K562 (cell line): ENCODE data around the gene TECPR2. TPM values are rescaled to one million over a fixed set of nuclear protein-coding genes. Genes with fewer than 3 reads are reported as not detected.
A peak's percentile ranks its signal among the peaks of the same experiment; 100 is the strongest.

ENCODE experiments used
- ATAC-seq: fragments of 200-7000 bp; cut with Tn5 transposase; 3 replicates; pipeline ENCODE4 v1.9.1; 2020; ENCODE audit warnings: moderate library complexity
- BruUV-seq: library from RNA; stranded (reverse); fragments of 400-500 nt; replicated peaks from 2 replicates; lab custom pipeline; 2021; lab: Mats Ljungman, UMichigan
- CTCF ChIA-PET: fragments of 300-600 bp; formaldehyde crosslinking; extraction: SDS; loops from one replicate; lab custom pipeline; 2021; ENCODE audit warnings: low intra/inter-chr PET ratio; lab: Yijun Ruan, JAX
- POLR2A ChIA-PET: fragments of 300-600, 350-650 bp; sonication (Branson Sonifier 250); formaldehyde crosslinking; extraction: SDS; loops from one replicate; lab custom pipeline; 2021; ENCODE audit warnings: antibody characterized with exemption, inconsistent platforms; lab: Yijun Ruan, JAX
- DNase-seq, 4 experiments: peaks; one replicate each; pipeline versions ENCODE4 v3.0.0 to v3.0.0-alpha.2; 2011 to 2018; ENCODE audit warnings: low spot score in 3 of 4, mixed read lengths in 3 of 4; ENCODE audit errors: extremely low read depth in 1 of 4
- FAIRE-seq: peaks from 2 replicates; lab custom pipeline; 2011; peaks lifted over from hg19 to GRCh38; lab: Jason Lieb, UNC
- H2AFZ ChIP-seq: 2 replicates; pipeline ENCODE4 v1.6.0; 2011; ENCODE audit warnings: low read depth, low read length, control low read depth, inconsistent platforms
- H3K27ac ChIP-seq: fragments of 200-600 bp; 3 replicates; pipeline ENCODE4 v1.8.0; 2011; ENCODE audit warnings: low read depth, mild to moderate bottlenecking, control low read depth, inconsistent platforms, low read length, moderate library complexity, mixed read lengths; ENCODE audit errors: extremely low read depth
- H3K27me3 ChIP-seq, 2 experiments: fragments of 300-600 bp in 1 of 2; 2 replicates in 1 of 2; 3 replicates in 1 of 2; pipeline versions ENCODE4 v1.6.0 to v1.8.0; 2011; ENCODE audit warnings: inconsistent platforms in 2 of 2, low read length in 2 of 2, mild to moderate bottlenecking in 1 of 2, mixed read lengths in 1 of 2, moderate library complexity in 1 of 2; ENCODE audit not compliant: control insufficient read depth in 2 of 2, insufficient read depth in 2 of 2
- H3K36me3 ChIP-seq: fragments of 300-600 bp; 3 replicates; pipeline ENCODE4 v1.8.0; 2011; ENCODE audit warnings: mild to moderate bottlenecking, low read length, inconsistent platforms; ENCODE audit not compliant: control insufficient read depth, insufficient read depth
- H3K4me1 ChIP-seq, 2 experiments: fragments of 200-600 bp in 1 of 2; replicated peaks in 1 of 2; 2 replicates in 1 of 2; 3 replicates in 1 of 2; pipeline versions ENCODE4 v1.5.1 to v1.8.0; 2011; ENCODE audit warnings: inconsistent platforms in 2 of 2, low read length in 2 of 2, mild to moderate bottlenecking in 1 of 2, mixed read lengths in 1 of 2, moderate library complexity in 1 of 2; ENCODE audit not compliant: control insufficient read depth in 2 of 2, insufficient read depth in 2 of 2
- H3K4me2 ChIP-seq: 2 replicates; pipeline ENCODE4 v1.6.1; 2011; ENCODE audit warnings: low read length, control low read depth, inconsistent platforms, mixed read lengths; ENCODE audit not compliant: insufficient read depth
- H3K4me3 ChIP-seq: fragments of 200-600 bp; sonication (generic), shearing (Covaris generic); 2 replicates; pipeline ENCODE4 v1.5.1; 2016; ENCODE audit warnings: control low read depth, inconsistent platforms
- H3K79me2 ChIP-seq: fragments of 200-600 bp; 3 replicates; pipeline ENCODE4 v1.8.0; 2011; ENCODE audit warnings: low read length, inconsistent platforms; ENCODE audit not compliant: control insufficient read depth, insufficient read depth
- H3K9ac ChIP-seq, 2 experiments: 2 replicates each; pipeline versions ENCODE4 v1.6.0 to v1.6.1; 2011; ENCODE audit warnings: low read depth in 2 of 2, low read length in 2 of 2, control low read depth in 1 of 2, inconsistent platforms in 1 of 2, mild to moderate bottlenecking in 1 of 2, mixed read lengths in 1 of 2; ENCODE audit not compliant: insufficient read depth in 1 of 2
- H3K9me1 ChIP-seq: one replicate; pipeline ENCODE4 v1.6.0; 2011; ENCODE audit warnings: inconsistent platforms, mild to moderate bottlenecking, low read length, moderate library complexity; ENCODE audit not compliant: control insufficient read depth, insufficient read depth
- H3K9me3 ChIP-seq: replicated peaks from 2 replicates; pipeline ENCODE4 v1.5.1; 2011; ENCODE audit warnings: low read depth, low read length, inconsistent platforms; ENCODE audit not compliant: control insufficient read depth, insufficient read depth
- H4K20me1 ChIP-seq: replicated peaks from 2 replicates; pipeline ENCODE4 v1.6.1; 2011; ENCODE audit warnings: low read length, inconsistent platforms, mixed read lengths; ENCODE audit not compliant: control insufficient read depth, insufficient read depth
- CC2D1A ChIP-seq: fragments of 450-650 bp; IDR thresholded peaks from 2 replicates; pipeline ENCODE4 v1.6.1; 2017; ENCODE audit warnings: mild to moderate bottlenecking
- ELF1 ChIP-seq: fragments of 200-800 bp; sonication (Bioruptor generic); IDR thresholded peaks from 2 replicates; pipeline ENCODE4 v1.6.1; 2016; ENCODE audit warnings: missing genetic modification characterization, missing compliant biosample characterization
- GATAD2B ChIP-seq: fragments of 450-650 bp; IDR thresholded peaks from 2 replicates; pipeline ENCODE4 v1.6.1; 2017; ENCODE audit warnings: mild to moderate bottlenecking, borderline replicate concordance
- HDAC6 ChIP-seq: IDR thresholded peaks from 2 replicates; pipeline ENCODE4 v1.6.1; 2012; ENCODE audit warnings: low read depth, mild to moderate bottlenecking, control low read depth, inconsistent platforms, low read length, moderate library complexity
- MTF1 ChIP-seq: fragments of 250-450 bp; sonication (Bioruptor Pico); IDR thresholded peaks from 2 replicates; pipeline ENCODE4 v1.9.0; 2021; ENCODE audit warnings: moderate library complexity, mild to moderate bottlenecking, inconsistent platforms, borderline replicate concordance
- STAG1 ChIP-seq: sonication (generic); formaldehyde crosslinking; IDR thresholded peaks from 2 replicates; pipeline ENCODE4 v1.5.0; 2020; ENCODE audit warnings: missing genetic modification reagents, borderline replicate concordance
- TAL1 ChIP-seq: fragments of 450-650 bp; IDR thresholded peaks from 2 replicates; pipeline ENCODE4 v1.6.1; 2016; ENCODE audit warnings: mild to moderate bottlenecking
- WGBS: fragments of 100-300 bp; shearing (Covaris generic); methylation state at CpG from one replicate; pipeline ENCODE4 v1.1.6; 2016; ENCODE audit warnings: low coverage, mixed read lengths; ENCODE audit not compliant: insufficient coverage; ENCODE audit errors: missing lambda C conversion rate; 5-methylcytosine and 5-hydroxymethylcytosine counted together
- in situ Hi-C: fragments of 300-500 bp; cut with MboI; formaldehyde crosslinking; loops from 4 replicates; pipeline ENCODE4 v1.15.0; 2018; ENCODE audit warnings: inconsistent platforms, mixed read lengths
- intact Hi-C: fragments of 100-400 bp; cut with micrococcal nuclease; formaldehyde crosslinking; loops from 2 replicates; pipeline ENCODE4 v1.14.2; 2022
- polyA plus RNA-seq, 8 experiments: library from polyadenylated mRNA; depleted of rRNA in 4 of 8; stranded (reverse) in 5 of 8; unstranded in 3 of 8; fragments of >200 nt; fragmentation: Nextera tagmentation in 2 of 8; fragmentation: Illumina TruSeq in 1 of 8; extraction: Ambion mirVana in 2 of 8; extraction: Trizol in 1 of 8; gene quantifications; 2 replicates each; pipeline versions ENCODE4 v1.2.1 to v1.2.3, GENCODE V29; 2011 to 2014; ENCODE audit warnings: inconsistent platforms in 1 of 8, missing spikeins in 1 of 8
- total RNA-seq, 7 experiments: library from RNA; depleted of rRNA in 6 of 7; stranded (reverse); fragments of >200 nt in 6 of 7; fragmentation: Illumina TruSeq in 2 of 7; extraction: Trizol in 2 of 7; gene quantifications; 2 replicates each; pipeline versions ENCODE4 v1.2.1 to v1.2.3, GENCODE V29; 2011 to 2021; ENCODE audit warnings: low replicate concordance in 1 of 7
- TF ChIP-seq, protein P1 (sequence below), 2 experiments: IDR thresholded peaks; 2 replicates each; pipeline ENCODE4 v1.6.1; 2012; ENCODE audit warnings: improper control_type of control experiment in 2 of 2, low read depth in 2 of 2, low read length in 2 of 2, borderline replicate concordance in 1 of 2
- TF ChIP-seq, protein P2 (sequence below): sonication (generic); formaldehyde crosslinking; IDR thresholded peaks from 2 replicates; pipeline ENCODE4 v1.5.0; 2020; ENCODE audit warnings: missing genetic modification reagents
- TF ChIP-seq, protein P3 (sequence below): sonication (generic); formaldehyde crosslinking; IDR thresholded peaks from 2 replicates; pipeline ENCODE4 v1.8.0; 2022; ENCODE audit warnings: mild to moderate bottlenecking, low read depth, missing genetic modification reagents
- TF ChIP-seq, protein P4 (sequence below): fragments of 450-650 bp; formaldehyde crosslinking; IDR thresholded peaks from 2 replicates; pipeline ENCODE4 v1.4.0; 2020; ENCODE audit warnings: mild to moderate bottlenecking, moderate library complexity

Gene TECPR2
- total and polyA plus RNA-seq, 9 of the 15 experiments (the other 6 are each of a cell fraction or from before 2014, with no cell fraction given): 0.04 to 3.0 (median 0.83) TPM

DNA sequence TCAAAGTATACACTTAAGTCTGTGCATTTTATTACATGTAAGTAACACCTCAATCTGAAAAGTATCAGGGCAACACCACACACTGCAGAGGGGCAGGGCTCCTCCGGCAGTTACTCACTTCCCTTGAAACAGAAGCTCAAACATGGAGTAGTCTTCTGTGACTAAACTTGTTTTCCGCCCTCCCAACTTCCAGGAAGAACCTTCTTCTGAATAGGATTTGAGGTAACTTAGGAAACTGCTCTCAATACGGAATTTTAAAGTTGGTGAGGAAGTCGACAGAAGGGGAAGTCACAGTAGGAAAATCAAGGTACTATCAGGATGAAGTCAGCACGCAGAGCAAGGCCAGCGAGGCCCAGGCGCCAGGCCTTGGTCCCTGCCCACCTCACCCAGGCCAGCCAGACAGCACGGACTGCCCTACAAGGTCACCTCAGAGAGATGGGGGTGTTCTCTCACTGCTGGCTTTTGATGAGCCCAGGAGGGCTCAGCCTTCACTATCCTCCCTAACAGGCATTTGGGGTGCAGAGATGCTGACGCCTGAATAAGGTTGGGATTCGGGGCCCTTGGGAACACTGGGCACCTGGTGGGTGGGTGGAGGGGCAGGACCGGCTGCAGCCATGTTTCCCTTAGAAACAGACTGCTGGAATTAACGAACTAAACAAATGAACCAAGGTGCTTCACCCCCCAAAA is 141.0 kb downstream of the TECPR2 start (continued):
- TF ChIP-seq, protein P1, sequence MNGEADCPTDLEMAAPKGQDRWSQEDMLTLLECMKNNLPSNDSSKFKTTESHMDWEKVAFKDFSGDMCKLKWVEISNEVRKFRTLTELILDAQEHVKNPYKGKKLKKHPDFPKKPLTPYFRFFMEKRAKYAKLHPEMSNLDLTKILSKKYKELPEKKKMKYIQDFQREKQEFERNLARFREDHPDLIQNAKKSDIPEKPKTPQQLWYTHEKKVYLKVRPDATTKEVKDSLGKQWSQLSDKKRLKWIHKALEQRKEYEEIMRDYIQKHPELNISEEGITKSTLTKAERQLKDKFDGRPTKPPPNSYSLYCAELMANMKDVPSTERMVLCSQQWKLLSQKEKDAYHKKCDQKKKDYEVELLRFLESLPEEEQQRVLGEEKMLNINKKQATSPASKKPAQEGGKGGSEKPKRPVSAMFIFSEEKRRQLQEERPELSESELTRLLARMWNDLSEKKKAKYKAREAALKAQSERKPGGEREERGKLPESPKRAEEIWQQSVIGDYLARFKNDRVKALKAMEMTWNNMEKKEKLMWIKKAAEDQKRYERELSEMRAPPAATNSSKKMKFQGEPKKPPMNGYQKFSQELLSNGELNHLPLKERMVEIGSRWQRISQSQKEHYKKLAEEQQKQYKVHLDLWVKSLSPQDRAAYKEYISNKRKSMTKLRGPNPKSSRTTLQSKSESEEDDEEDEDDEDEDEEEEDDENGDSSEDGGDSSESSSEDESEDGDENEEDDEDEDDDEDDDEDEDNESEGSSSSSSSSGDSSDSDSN (IDR thresholded peaks at IDR 0.05; ENCODE audit: borderline replicate concordance in 1 of 2, low read depth in 2 of 2, low read length in 2 of 2): no peak

DNA sequence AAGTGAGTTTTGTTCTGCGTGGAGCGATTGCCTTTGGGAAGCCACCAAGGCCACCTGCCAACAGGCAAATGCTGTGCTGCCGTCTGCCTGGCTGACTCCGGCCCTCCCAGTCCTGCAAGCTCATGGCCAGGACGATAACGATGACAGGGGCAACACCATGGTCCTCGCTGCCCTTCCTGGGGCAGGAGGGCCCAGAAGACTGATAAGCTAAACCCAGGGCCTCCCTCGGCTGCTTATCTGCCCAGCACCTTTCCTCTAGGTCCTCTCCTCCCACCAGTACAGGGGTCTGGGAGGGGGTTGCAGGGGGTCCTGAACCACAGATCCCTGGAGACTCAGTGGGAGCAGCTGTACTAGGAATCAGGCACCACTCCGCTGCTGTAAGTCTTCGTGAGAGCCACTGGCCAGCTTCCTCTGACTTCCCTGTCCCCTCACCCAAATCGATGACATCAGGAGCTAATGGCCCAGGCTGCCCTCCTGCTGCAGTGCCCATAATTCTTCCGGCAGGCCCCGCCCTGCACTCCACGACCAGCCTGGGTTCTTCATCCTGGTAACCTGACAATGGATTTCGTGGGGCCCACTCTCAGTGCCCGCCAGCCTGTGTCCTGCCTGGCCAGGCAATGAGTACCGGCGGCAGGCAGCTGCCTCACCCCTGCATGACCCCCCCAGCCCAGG is 141.7 kb downstream of the TECPR2 start:
- BruUV-seq: no TSS peak
- no peaks in the 10 kb centered on the region for H3K9me1 ChIP-seq
- intact Hi-C loops (loop anchor here (10.0 kb wide), 1 partner anchor 540 kb away; the partner anchor contains the start of gene DYNC1H1), in situ Hi-C loops (loop anchor here (25.0 kb wide), 1 partner anchor 408 kb away; the partner anchor contains the start of gene AMN)
- POLR2A ChIA-PET: interaction anchor here (0.6 to 2.0 kb wide), 4 partner anchors 10 to 275 kb away, joined by 3 to 6 read pairs (median 3); no protein-coding TSS in a partner anchor
- H3K36me3 ChIP-seq: peaks cover 20% of the 10 kb centered on the region; the same call in 2 of the 3 replicates
- ATAC-seq (peak; percentile 73), DNase-seq (peak; percentile 29 to 87 (median 60)), FAIRE-seq (peak; percentile 97)
- H3K27ac ChIP-seq: peak overlapping the region; percentile 63; the same call in 2 of the 3 replicates
- H3K79me2 ChIP-seq: peaks cover 15% of the 10 kb centered on the region; the same call in 2 of the 3 replicates
- WGBS: 12% methylated on average over 14 of the region's 18 CpGs
- peak overlapping the region in 1 of 2 experiments; percentile 81; a peak in 3 of 4 replicates for H3K9ac ChIP-seq
- peak overlapping the region; percentile 60 for H3K4me2 ChIP-seq
- H2AFZ ChIP-seq: peak overlapping the region; percentile 5; the same call in 1 of the 2 replicates
- CTCF ChIA-PET: no interaction called here
- peaks cover 4% of the 10 kb centered on the region; the same call in 1 of the 2 replicates for H4K20me1 ChIP-seq
- H3K4me3 ChIP-seq: no peak overlapping the region
- H3K9me3 ChIP-seq: no peaks in the 10 kb centered on the region
- peaks cover 27 to 74% of the 10 kb centered on the region in 2 experiments for H3K4me1 ChIP-seq
- H3K27me3 ChIP-seq: no peaks in the 10 kb centered on the region
- TF ChIP-seq, protein P2, sequence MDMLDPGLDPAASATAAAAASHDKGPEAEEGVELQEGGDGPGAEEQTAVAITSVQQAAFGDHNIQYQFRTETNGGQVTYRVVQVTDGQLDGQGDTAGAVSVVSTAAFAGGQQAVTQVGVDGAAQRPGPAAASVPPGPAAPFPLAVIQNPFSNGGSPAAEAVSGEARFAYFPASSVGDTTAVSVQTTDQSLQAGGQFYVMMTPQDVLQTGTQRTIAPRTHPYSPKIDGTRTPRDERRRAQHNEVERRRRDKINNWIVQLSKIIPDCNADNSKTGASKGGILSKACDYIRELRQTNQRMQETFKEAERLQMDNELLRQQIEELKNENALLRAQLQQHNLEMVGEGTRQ (CRISPR knock-in tag): no peak
- TF ChIP-seq ELF1 (tag) (no peak), CC2D1A (peak; percentile 47; the same call in 1 of the 2 replicates), STAG1 (CRISPR knock-in tag) (no peak), HDAC6 (no peak), MTF1 (no peak), TAL1 (peak; percentile 86), GATAD2B (peak; percentile 70)
- TF ChIP-seq, protein P3, sequence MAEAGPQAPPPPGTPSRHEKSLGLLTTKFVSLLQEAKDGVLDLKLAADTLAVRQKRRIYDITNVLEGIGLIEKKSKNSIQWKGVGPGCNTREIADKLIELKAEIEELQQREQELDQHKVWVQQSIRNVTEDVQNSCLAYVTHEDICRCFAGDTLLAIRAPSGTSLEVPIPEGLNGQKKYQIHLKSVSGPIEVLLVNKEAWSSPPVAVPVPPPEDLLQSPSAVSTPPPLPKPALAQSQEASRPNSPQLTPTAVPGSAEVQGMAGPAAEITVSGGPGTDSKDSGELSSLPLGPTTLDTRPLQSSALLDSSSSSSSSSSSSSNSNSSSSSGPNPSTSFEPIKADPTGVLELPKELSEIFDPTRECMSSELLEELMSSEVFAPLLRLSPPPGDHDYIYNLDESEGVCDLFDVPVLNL (CRISPR knock-in tag): no peak
- TF ChIP-seq, protein P4, sequence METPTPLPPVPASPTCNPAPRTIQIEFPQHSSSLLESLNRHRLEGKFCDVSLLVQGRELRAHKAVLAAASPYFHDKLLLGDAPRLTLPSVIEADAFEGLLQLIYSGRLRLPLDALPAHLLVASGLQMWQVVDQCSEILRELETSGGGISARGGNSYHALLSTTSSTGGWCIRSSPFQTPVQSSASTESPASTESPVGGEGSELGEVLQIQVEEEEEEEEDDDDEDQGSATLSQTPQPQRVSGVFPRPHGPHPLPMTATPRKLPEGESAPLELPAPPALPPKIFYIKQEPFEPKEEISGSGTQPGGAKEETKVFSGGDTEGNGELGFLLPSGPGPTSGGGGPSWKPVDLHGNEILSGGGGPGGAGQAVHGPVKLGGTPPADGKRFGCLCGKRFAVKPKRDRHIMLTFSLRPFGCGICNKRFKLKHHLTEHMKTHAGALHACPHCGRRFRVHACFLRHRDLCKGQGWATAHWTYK: no peak
